Astrocyte (in vitro differentiated cells and primary cell): ENCODE results near the gene MANEA.

Source experiments
- EZH2 ChIP-seq: IDR thresholded peaks from 2 replicates; pipeline ENCODE4 v1.6.1; 2012; ENCODE audit warnings: mild to moderate bottlenecking, low read length, inconsistent platforms; ENCODE audit not compliant: insufficient read depth
- TF ChIP-seq, protein P1 (sequence below): IDR thresholded peaks from 2 replicates; pipeline ENCODE4 v1.5.1; 2011; ENCODE audit warnings: low read depth, mild to moderate bottlenecking, inconsistent platforms, low read length, moderate library complexity; ENCODE audit not compliant: insufficient read depth

DNA sequence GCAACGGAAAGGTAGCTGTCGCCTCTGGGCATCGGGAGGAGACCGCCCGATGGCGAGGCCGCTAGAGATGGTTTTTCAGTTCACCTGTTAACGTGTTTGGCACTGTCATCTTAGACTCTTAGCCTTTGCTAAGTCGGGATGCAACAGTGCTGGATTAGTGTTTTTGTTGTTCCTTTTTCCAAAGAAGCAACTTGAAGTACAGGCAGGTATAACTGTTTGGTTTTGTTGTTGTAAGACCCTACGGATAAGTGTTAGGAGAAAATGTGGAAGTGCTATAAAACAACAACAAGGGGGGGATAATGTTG is 723 bp downstream of the MANEA start:
- TF ChIP-seq, protein P1, sequence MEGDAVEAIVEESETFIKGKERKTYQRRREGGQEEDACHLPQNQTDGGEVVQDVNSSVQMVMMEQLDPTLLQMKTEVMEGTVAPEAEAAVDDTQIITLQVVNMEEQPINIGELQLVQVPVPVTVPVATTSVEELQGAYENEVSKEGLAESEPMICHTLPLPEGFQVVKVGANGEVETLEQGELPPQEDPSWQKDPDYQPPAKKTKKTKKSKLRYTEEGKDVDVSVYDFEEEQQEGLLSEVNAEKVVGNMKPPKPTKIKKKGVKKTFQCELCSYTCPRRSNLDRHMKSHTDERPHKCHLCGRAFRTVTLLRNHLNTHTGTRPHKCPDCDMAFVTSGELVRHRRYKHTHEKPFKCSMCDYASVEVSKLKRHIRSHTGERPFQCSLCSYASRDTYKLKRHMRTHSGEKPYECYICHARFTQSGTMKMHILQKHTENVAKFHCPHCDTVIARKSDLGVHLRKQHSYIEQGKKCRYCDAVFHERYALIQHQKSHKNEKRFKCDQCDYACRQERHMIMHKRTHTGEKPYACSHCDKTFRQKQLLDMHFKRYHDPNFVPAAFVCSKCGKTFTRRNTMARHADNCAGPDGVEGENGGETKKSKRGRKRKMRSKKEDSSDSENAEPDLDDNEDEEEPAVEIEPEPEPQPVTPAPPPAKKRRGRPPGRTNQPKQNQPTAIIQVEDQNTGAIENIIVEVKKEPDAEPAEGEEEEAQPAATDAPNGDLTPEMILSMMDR: no peak
- no peak for TF ChIP-seq EZH2
